ENCODE measurements around the gene KDM1A.

The KDM1A gene

DNA sequence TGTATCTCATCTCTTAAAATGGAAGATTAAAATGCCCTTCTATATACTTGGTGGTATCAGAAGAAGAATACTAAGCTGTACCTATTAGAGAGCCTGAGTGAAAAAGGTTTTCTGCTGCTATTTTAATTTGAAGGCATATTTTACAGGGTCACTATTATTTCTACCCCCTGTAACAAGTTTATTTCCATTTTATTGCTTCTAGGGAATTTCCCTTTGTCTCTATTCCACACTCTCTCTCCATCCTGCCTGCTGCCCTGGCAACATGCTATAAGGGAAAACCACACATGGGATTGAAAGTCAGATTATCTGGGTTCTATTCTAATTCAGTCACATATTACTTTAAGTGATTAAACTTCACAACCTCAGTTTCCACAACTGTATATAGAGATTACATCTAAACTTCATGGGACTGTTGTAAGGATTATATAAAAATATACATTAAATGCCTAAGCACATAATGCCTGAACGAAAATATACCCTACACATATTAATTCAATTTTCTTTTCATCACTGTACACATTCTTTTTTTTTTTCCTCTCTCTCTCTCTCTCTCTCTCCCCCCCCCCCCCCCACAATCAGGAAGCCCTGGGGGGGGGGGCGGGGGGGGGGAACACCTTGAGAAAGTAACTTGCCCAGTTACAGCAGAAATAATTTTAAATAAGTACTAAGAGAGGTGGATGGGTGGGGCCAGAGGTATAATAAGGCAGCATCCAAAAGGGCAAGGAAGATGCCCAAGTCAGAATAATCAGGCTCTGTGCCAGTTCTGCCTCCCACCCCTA lies 97.8 kb downstream of the KDM1A start:
- H2BK5ac ChIP-seq (ENCODE audit: low read depth, low read length, poor library complexity), result no peak overlapping the region
- DNase-seq, result no peak
- H3K4me3 ChIP-seq (ENCODE audit: low read depth, low read length), result no peak overlapping the region
- H3K23ac ChIP-seq (ENCODE audit: low read length), result no peak overlapping the region
- H4K8ac ChIP-seq (ENCODE audit: low read depth, low read length), result no peak overlapping the region
- no peak overlapping the region for H3K9ac ChIP-seq (ENCODE audit: low read length)
- H3K27ac ChIP-seq (ENCODE audit: low read depth, low read length), result no peak overlapping the region
- H3K4me2 ChIP-seq (ENCODE audit: low read length), result no peak overlapping the region
- no peaks in the 10 kb centered on the region for H3K27me3 ChIP-seq (ENCODE audit: insufficient read depth, low read length)
- H4K12ac ChIP-seq (ENCODE audit: low read depth, low read length), result no peak overlapping the region
- H3K36me3 ChIP-seq (ENCODE audit: control insufficient read depth in 1 of 2, insufficient read depth in 2 of 2, low read length in 2 of 2), result peaks cover 0 to 3% of the 10 kb centered on the region in 2 experiments
- 80% methylated on average over 1 of the region's 2 CpGs for WGBS (ENCODE audit: extremely low coverage, insufficient coverage, insufficient read length)
- H3K18ac ChIP-seq (ENCODE audit: low read length), result no peak overlapping the region
- H2BK12ac ChIP-seq (ENCODE audit: low read length), result no peak overlapping the region
- H2AK5ac ChIP-seq (ENCODE audit: low read length), result no peak overlapping the region
- no peak overlapping the region for H4K91ac ChIP-seq (ENCODE audit: low read depth, low read length)
- H3K79me2 ChIP-seq (ENCODE audit: control insufficient read depth, insufficient read depth, low read length, poor library complexity), result peaks cover 11% of the 10 kb centered on the region
- no peak overlapping the region for H2BK120ac ChIP-seq (ENCODE audit: insufficient read depth, low read length, poor library complexity)
- H3K4me1 ChIP-seq (ENCODE audit: control insufficient read depth in 1 of 2, insufficient read depth in 2 of 2, low read length in 2 of 2), result peaks cover 3 to 5% of the 10 kb centered on the region in 2 experiments
- H3K79me1 ChIP-seq (ENCODE audit: low read length), result no peaks in the 10 kb centered on the region
- H3K9me3 ChIP-seq (ENCODE audit: insufficient read depth, low read depth, low read length), result no peaks in the 10 kb centered on the region
- H2AFZ ChIP-seq (ENCODE audit: insufficient read depth, low read length, poor library complexity), result no peak overlapping the region
- no peak overlapping the region for H3K4ac ChIP-seq (ENCODE audit: low read depth, low read length)
- H3K14ac ChIP-seq (ENCODE audit: low read length), result no peak overlapping the region

DNA sequence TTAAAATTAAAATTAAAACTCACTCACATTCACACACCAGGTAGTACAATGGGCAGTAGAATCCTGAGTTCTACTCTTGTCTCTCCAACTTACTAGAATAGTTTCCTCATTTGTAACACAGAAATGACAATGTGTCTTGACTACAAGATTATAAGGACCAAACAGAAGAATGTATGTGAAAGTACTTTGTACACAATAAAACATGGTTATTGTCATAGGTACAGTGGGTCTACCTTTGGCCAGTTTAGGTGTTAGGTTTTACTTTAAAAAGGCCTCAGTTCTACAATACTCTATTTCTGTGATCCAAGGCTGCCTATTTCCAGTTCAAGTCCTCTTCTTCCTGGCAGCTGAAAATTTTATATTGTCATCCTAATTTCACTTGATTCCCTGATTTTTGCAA lies 99.1 kb downstream of the KDM1A start:
- no peak overlapping the region for H4K12ac ChIP-seq (ENCODE audit: low read depth, low read length)
- H3K79me2 ChIP-seq (ENCODE audit: control insufficient read depth, insufficient read depth, low read length, poor library complexity), result peaks cover 13% of the 10 kb centered on the region
- H3K27me3 ChIP-seq (ENCODE audit: insufficient read depth, low read length), result no peaks in the 10 kb centered on the region
- H3K18ac ChIP-seq (ENCODE audit: low read length), result no peak overlapping the region
- H3K4me1 ChIP-seq (ENCODE audit: control insufficient read depth in 1 of 2, insufficient read depth in 2 of 2, low read length in 2 of 2), result peaks cover 5 to 11% of the 10 kb centered on the region in 2 experiments
- no peak overlapping the region for H3K4me3 ChIP-seq (ENCODE audit: low read depth, low read length)
- H2AFZ ChIP-seq (ENCODE audit: insufficient read depth, low read length, poor library complexity), result no peak overlapping the region
- peak overlapping the region; percentile 46 for H3K4ac ChIP-seq (ENCODE audit: low read depth, low read length)
- no peaks in the 10 kb centered on the region for H3K9me3 ChIP-seq (ENCODE audit: insufficient read depth, low read depth, low read length)
- H3K4me2 ChIP-seq (ENCODE audit: low read length), result no peak overlapping the region
- H3K36me3 ChIP-seq (ENCODE audit: control insufficient read depth in 1 of 2, insufficient read depth in 2 of 2, low read length in 2 of 2), result peaks cover 0 to 3% of the 10 kb centered on the region in 2 experiments
- no peaks in the 10 kb centered on the region for H3K79me1 ChIP-seq (ENCODE audit: low read length)
- no peak overlapping the region for H3K14ac ChIP-seq (ENCODE audit: low read length)
- no peak overlapping the region for H3K9ac ChIP-seq (ENCODE audit: low read length)
- H3K27ac ChIP-seq (ENCODE audit: low read depth, low read length), result no peak overlapping the region
- H3K23ac ChIP-seq (ENCODE audit: low read length), result no peak overlapping the region
- H4K91ac ChIP-seq (ENCODE audit: low read depth, low read length), result no peak overlapping the region
- no peak overlapping the region for H2BK12ac ChIP-seq (ENCODE audit: low read length)
- no peak overlapping the region for H4K8ac ChIP-seq (ENCODE audit: low read depth, low read length)
- H2AK5ac ChIP-seq (ENCODE audit: low read length), result no peak overlapping the region
- H2BK120ac ChIP-seq (ENCODE audit: insufficient read depth, low read length, poor library complexity), result no peak overlapping the region
- H2BK5ac ChIP-seq (ENCODE audit: low read depth, low read length, poor library complexity), result no peak overlapping the region
- no peak for DNase-seq

DNA sequence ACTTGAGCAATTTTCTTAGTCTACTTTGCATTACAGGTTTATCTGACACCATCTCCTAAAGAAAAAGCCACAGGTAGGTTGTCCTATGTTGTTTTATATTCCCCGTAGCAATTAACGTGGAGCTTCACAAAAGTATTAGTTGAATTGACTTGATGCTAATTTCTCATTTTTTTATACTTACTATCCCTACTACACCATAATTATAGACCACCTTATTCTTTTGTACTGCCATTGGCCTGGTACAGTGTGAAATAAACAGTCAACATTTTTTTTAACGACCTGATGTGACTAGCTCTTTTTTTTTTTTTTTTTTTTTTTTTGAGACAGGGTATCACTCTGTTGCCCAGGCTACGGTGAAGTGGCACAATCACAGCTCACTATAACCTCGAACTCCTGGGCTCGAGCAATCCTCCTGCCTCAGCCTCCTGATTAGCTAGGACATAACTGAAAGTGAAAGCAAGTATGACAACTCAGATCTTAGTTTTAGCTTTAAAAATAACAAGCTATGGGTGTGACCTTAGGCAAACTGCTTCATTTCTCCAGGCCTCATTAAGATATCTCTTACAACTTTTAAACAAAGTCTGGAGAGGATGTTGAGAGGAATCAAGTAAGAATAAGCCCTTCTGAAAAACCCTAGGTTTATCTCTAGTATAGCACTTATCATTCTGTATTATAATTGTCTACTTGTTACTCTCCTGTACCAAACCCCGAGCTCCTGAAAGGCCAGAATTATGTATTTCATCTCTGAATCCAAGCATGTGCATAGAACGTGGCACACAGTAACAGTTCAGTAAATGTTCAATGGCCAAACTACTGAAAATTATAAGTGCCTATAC lies 99.9 kb downstream of the KDM1A start:
- Histone ChIP-seq H3K79me2 (ENCODE audit: control insufficient read depth, insufficient read depth, low read length, poor library complexity) (peaks cover 13% of the 10 kb centered on the region), H3K23ac (ENCODE audit: low read length) (no peak overlapping the region)
- peak in 1 of 2 donors; percentile 29 for DNase-seq

GRCh38 chr1:23120383-23120782 lies 101.1 kb downstream of the KDM1A start:
- Histone ChIP-seq H3K23ac (ENCODE audit: low read length) (no peak overlapping the region), H2BK120ac (ENCODE audit: insufficient read depth, low read length, poor library complexity) (no peak overlapping the region), H3K14ac (ENCODE audit: low read length) (no peak overlapping the region), H2BK12ac (ENCODE audit: low read length) (no peak overlapping the region), H3K4me3 (ENCODE audit: low read depth, low read length) (no peak overlapping the region), H3K4ac (ENCODE audit: low read depth, low read length) (peak overlapping the region; percentile 91), H3K4me2 (ENCODE audit: low read length) (no peak overlapping the region), H3K79me1 (ENCODE audit: low read length) (no peaks in the 10 kb centered on the region), H3K27ac (ENCODE audit: low read depth, low read length) (no peak overlapping the region), H3K36me3 (ENCODE audit: control insufficient read depth in 1 of 2, insufficient read depth in 2 of 2, low read length in 2 of 2) (peaks cover 0 to 3% of the 10 kb centered on the region in 2 experiments), H3K9ac (ENCODE audit: low read length) (no peak overlapping the region), H2AFZ (ENCODE audit: insufficient read depth, low read length, poor library complexity) (no peak overlapping the region), H3K9me3 (ENCODE audit: insufficient read depth, low read depth, low read length) (no peaks in the 10 kb centered on the region), H3K27me3 (ENCODE audit: insufficient read depth, low read length) (no peaks in the 10 kb centered on the region), H4K91ac (ENCODE audit: low read depth, low read length) (no peak overlapping the region), H2BK5ac (ENCODE audit: low read depth, low read length, poor library complexity) (no peak overlapping the region), H4K12ac (ENCODE audit: low read depth, low read length) (no peak overlapping the region), H3K18ac (ENCODE audit: low read length) (no peak overlapping the region), H3K79me2 (ENCODE audit: control insufficient read depth, insufficient read depth, low read length, poor library complexity) (peaks cover 11% of the 10 kb centered on the region), H4K8ac (ENCODE audit: low read depth, low read length) (no peak overlapping the region), H2AK5ac (ENCODE audit: low read length) (no peak overlapping the region), H3K4me1 (ENCODE audit: control insufficient read depth in 1 of 2, insufficient read depth in 2 of 2, low read length in 2 of 2) (peaks cover 2 to 12% of the 10 kb centered on the region in 2 experiments)
- no peak for DNase-seq
- no CpG with 5 or more reads among the region's 3 CpGs for WGBS (ENCODE audit: extremely low coverage, insufficient coverage, insufficient read length)

More for the DNA sequence above, 99.9 kb downstream of the KDM1A start:
- Histone ChIP-seq H3K4ac (ENCODE audit: low read depth, low read length) (no peak overlapping the region), H3K27ac (ENCODE audit: low read depth, low read length) (no peak overlapping the region), H3K18ac (ENCODE audit: low read length) (no peak overlapping the region), H2AFZ (ENCODE audit: insufficient read depth, low read length, poor library complexity) (no peak overlapping the region), H2AK5ac (ENCODE audit: low read length) (no peak overlapping the region), H4K91ac (ENCODE audit: low read depth, low read length) (no peak overlapping the region), H3K4me2 (ENCODE audit: low read length) (no peak overlapping the region), H3K4me1 (ENCODE audit: control insufficient read depth in 1 of 2, insufficient read depth in 2 of 2, low read length in 2 of 2) (peaks cover 5 to 15% of the 10 kb centered on the region in 2 experiments), H4K12ac (ENCODE audit: low read depth, low read length) (no peak overlapping the region), H3K36me3 (ENCODE audit: control insufficient read depth in 1 of 2, insufficient read depth in 2 of 2, low read length in 2 of 2) (peaks cover 0 to 3% of the 10 kb centered on the region in 2 experiments), H4K8ac (ENCODE audit: low read depth, low read length) (no peak overlapping the region), H2BK5ac (ENCODE audit: low read depth, low read length, poor library complexity) (no peak overlapping the region), H2BK120ac (ENCODE audit: insufficient read depth, low read length, poor library complexity) (no peak overlapping the region), H3K9me3 (ENCODE audit: insufficient read depth, low read depth, low read length) (no peaks in the 10 kb centered on the region), H3K27me3 (ENCODE audit: insufficient read depth, low read length) (no peaks in the 10 kb centered on the region), H3K14ac (ENCODE audit: low read length) (no peak overlapping the region), H2BK12ac (ENCODE audit: low read length) (no peak overlapping the region), H3K9ac (ENCODE audit: low read length) (no peak overlapping the region), H3K4me3 (ENCODE audit: low read depth, low read length) (no peak overlapping the region), H3K79me1 (ENCODE audit: low read length) (no peaks in the 10 kb centered on the region)
- WGBS (ENCODE audit: extremely low coverage, insufficient coverage, insufficient read length), result no CpG with 5 or more reads among the region's 8 CpGs

Measured in trophoblast cell (in vitro differentiated cells and primary cell).